HG03520 (cell line): ENCODE measurements around the gene ABCB11.

Source experiments
- ATAC-seq: cut with Tn5 transposase; IDR thresholded peaks from one replicate; pipeline ENCODE4 v1.9.1; 2021; ENCODE audit warnings: mild to moderate bottlenecking, moderate library complexity; ENCODE audit not compliant: unreplicated experiment

The ABCB11 gene

GRCh38 chr2:169010633-169011460, 20.3 kb downstream of the ABCB11 start:
- no peak for ATAC-seq

- no peak for ATAC-seq
These were observed 21.1 kb downstream of the ABCB11 start for GRCh38 chr2:169009865-169010579.

- ATAC-seq = no peak
These were observed 23.2 kb downstream of the ABCB11 start for GRCh38 chr2:169007941-169008340.

- no peak for ATAC-seq
These were observed 23.8 kb downstream of the ABCB11 start for GRCh38 chr2:169007356-169007755.

- ATAC-seq = no peak
These were observed 24.5 kb downstream of the ABCB11 start for GRCh38 chr2:169006665-169007064.

GRCh38 chr2:169005994-169006393, 25.1 kb downstream of the ABCB11 start:
- no peak for ATAC-seq

- ATAC-seq = no peak
These were observed 26.0 kb downstream of the ABCB11 start for GRCh38 chr2:169005080-169005598.

- ATAC-seq = no peak
These were observed 28.9 kb downstream of the ABCB11 start for GRCh38 chr2:169002161-169002738.

GRCh38 chr2:169001116-169001815, 29.9 kb downstream of the ABCB11 start:
- no peak for ATAC-seq

GRCh38 chr2:168999668-169000213, 31.4 kb downstream of the ABCB11 start:
- no peak for ATAC-seq

- ATAC-seq = no peak
These were observed 32.4 kb downstream of the ABCB11 start for GRCh38 chr2:168998609-168999211.

GRCh38 chr2:168997794-168998193, 33.3 kb downstream of the ABCB11 start:
- ATAC-seq = no peak

- no peak for ATAC-seq
These were observed 34.0 kb downstream of the ABCB11 start for GRCh38 chr2:168997118-168997521.

- ATAC-seq = no peak
These were observed 35.4 kb downstream of the ABCB11 start for GRCh38 chr2:168995744-168996143.

GRCh38 chr2:168993538-168993937, 37.6 kb downstream of the ABCB11 start:
- ATAC-seq = no peak

- no peak for ATAC-seq
These were observed 38.4 kb downstream of the ABCB11 start for GRCh38 chr2:168992591-168993349.

GRCh38 chr2:168992026-168992425, 39.1 kb downstream of the ABCB11 start:
- ATAC-seq = no peak

- no peak for ATAC-seq
These were observed 42.4 kb downstream of the ABCB11 start for GRCh38 chr2:168988755-168989154.

- ATAC-seq = no peak
These were observed 44.7 kb downstream of the ABCB11 start for GRCh38 chr2:168986398-168986943.
